Keratinocyte (primary cell): ENCODE results near the gene PLK4. TPM values are rescaled to one million over a fixed set of nuclear protein-coding genes. Genes with fewer than 3 reads are reported as not detected.

Experiments used
- DNase-seq: peaks from one replicate; pipeline ENCODE4 v3.0.0-alpha.2; 2011; ENCODE audit warnings: low read depth, missing footprints, low spot score
- FAIRE-seq: peaks from 2 replicates; lab custom pipeline; 2011; peaks lifted over from hg19 to GRCh38; lab: Jason Lieb, UNC
- H2AFZ ChIP-seq: 2 replicates; pipeline ENCODE4 v1.6.0; 2012; ENCODE audit warnings: low read length, control low read depth, inconsistent platforms; ENCODE audit not compliant: control insufficient read depth
- H3K27ac ChIP-seq: 2 replicates; pipeline ENCODE4 v1.5.1; 2011; ENCODE audit warnings: low read length; ENCODE audit not compliant: control insufficient read depth, insufficient read depth
- H3K27me3 ChIP-seq: 3 replicates; pipeline ENCODE4 v1.6.0; 2011; ENCODE audit warnings: low read length; ENCODE audit not compliant: control insufficient read depth, insufficient read depth; ENCODE audit errors: extremely low read depth
- H3K36me3 ChIP-seq, 2 experiments: 2 replicates in 1 of 2; 3 replicates in 1 of 2; pipeline ENCODE4 v1.5.1; 2011; ENCODE audit warnings: low read length in 2 of 2, mild to moderate bottlenecking in 1 of 2; ENCODE audit not compliant: control insufficient read depth in 2 of 2, insufficient read depth in 2 of 2; ENCODE audit errors: extremely low read depth in 1 of 2
- H3K4me1 ChIP-seq: 3 replicates; pipeline ENCODE4 v1.5.1; 2011; ENCODE audit warnings: low read length; ENCODE audit not compliant: control insufficient read depth, insufficient read depth; ENCODE audit errors: extremely low read depth
- H3K4me2 ChIP-seq: 3 replicates; pipeline ENCODE4 v1.6.0; 2011; ENCODE audit warnings: low read depth, low read length; ENCODE audit not compliant: control insufficient read depth, insufficient read depth; ENCODE audit errors: extremely low read depth
- H3K4me3 ChIP-seq, 3 experiments: fragments of 200-600 bp in 1 of 3; sonication (generic) in 1 of 3; 2 replicates in 2 of 3; 3 replicates in 1 of 3; pipeline ENCODE4 v1.5.1; 2011 to 2016; ENCODE audit warnings: low read length in 3 of 3, mild to moderate bottlenecking in 3 of 3, control low read depth in 2 of 3, inconsistent platforms in 1 of 3, low read depth in 1 of 3, mixed read lengths in 1 of 3, mixed run types in 1 of 3, moderate library complexity in 1 of 3; ENCODE audit not compliant: control insufficient read depth in 2 of 3, insufficient read depth in 2 of 3; ENCODE audit errors: extremely low read depth in 1 of 3
- H3K79me2 ChIP-seq: 2 replicates; pipeline ENCODE4 v1.6.0; 2012; ENCODE audit warnings: low read length; ENCODE audit not compliant: control insufficient read depth, insufficient read depth
- H3K9ac ChIP-seq: 3 replicates; pipeline ENCODE4 v1.6.0; 2011; ENCODE audit warnings: low read length; ENCODE audit not compliant: control insufficient read depth, insufficient read depth; ENCODE audit errors: extremely low read depth
- H3K9me1 ChIP-seq: 3 replicates; pipeline ENCODE4 v1.6.0; 2011; ENCODE audit warnings: low read length; ENCODE audit not compliant: control insufficient read depth, insufficient read depth; ENCODE audit errors: extremely low read depth
- H3K9me3 ChIP-seq: 2 replicates; pipeline ENCODE4 v1.5.1; 2012; ENCODE audit warnings: low read depth, low read length; ENCODE audit not compliant: control insufficient read depth
- H4K20me1 ChIP-seq: 3 replicates; pipeline ENCODE4 v1.6.0; 2011; ENCODE audit warnings: low read length; ENCODE audit not compliant: control insufficient read depth, insufficient read depth; ENCODE audit errors: extremely low read depth
- EZH2 ChIP-seq: IDR thresholded peaks from one replicate; pipeline ENCODE4 v1.6.1; 2012; ENCODE audit warnings: inconsistent platforms, mild to moderate bottlenecking, low read length, moderate library complexity
- dilution Hi-C: fragments of 300-500 bp; cut with MboI; formaldehyde crosslinking; loops from one replicate; pipeline ENCODE4 v1.7.0; 2020; ENCODE audit warnings: low sequenced_read_pairs; ENCODE audit not compliant: extremely low pct_ligation_motif_present
- polyA minus RNA-seq, 3 experiments: library from RNA; depleted of rRNA, polyadenylated mRNA; stranded (reverse); fragments of >200 nt; gene quantifications; 1 replicate in 1 of 3; 2 replicates in 1 of 3; 3 replicates in 1 of 3; pipeline ENCODE4 v1.2.3, GENCODE V29; 2011
- polyA plus RNA-seq, 5 experiments: library from polyadenylated mRNA; depleted of rRNA in 3 of 5; stranded (reverse) in 3 of 5; stranded (forward) in 1 of 5; unstranded in 1 of 5; fragments of >200 nt; gene quantifications; 1 replicate in 1 of 5; 2 replicates in 3 of 5; 3 replicates in 1 of 5; pipeline versions ENCODE4 v1.2.1 to v1.2.3, GENCODE V29; 2011 to 2012; ENCODE audit warnings: missing spikeins in 2 of 5, low read depth in 1 of 5, low replicate concordance in 1 of 5
- TF ChIP-seq, protein P1 (sequence below), 3 experiments: IDR thresholded peaks in 1 of 3; conservative IDR thresholded peaks in 1 of 3; optimal IDR thresholded peaks in 1 of 3; 2 replicates in 2 of 3; 3 replicates in 1 of 3; pipeline versions ENCODE3 to v1.5.1; 2011; ENCODE audit warnings: low read length in 3 of 3, mild to moderate bottlenecking in 3 of 3, moderate library complexity in 2 of 3, control low read depth in 1 of 3, inconsistent platforms in 1 of 3; ENCODE audit not compliant: insufficient read depth in 2 of 3; ENCODE audit errors: extremely low read depth in 1 of 3

Gene PLK4
- 5.7 to 21.4 TPM (median 9.9 TPM) in 3 replicates for polyA plus RNA-seq
- polyA plus RNA-seq (2011; ENCODE audit: low read depth): 0.75 TPM
- polyA plus RNA-seq (2011; cell fraction: cytosol; rRNA removed): 3.2 and 6.5 TPM in 2 replicates
- 9.3 and 14.0 TPM in 2 replicates for polyA plus RNA-seq (2011; cell fraction: nucleus; rRNA removed)
- polyA plus RNA-seq (2012; ENCODE audit: low replicate concordance): 0.68 and 8.4 TPM in 2 replicates
- polyA minus RNA-seq: 0.92 to 10.3 TPM (median 3.7 TPM) in 3 replicates
- 6.7 TPM for polyA minus RNA-seq (2011; cell fraction: cytosol; rRNA and poly(A)+ RNA removed)
- polyA minus RNA-seq (2011; cell fraction: nucleus; rRNA and poly(A)+ RNA removed): 3.5 and 4.4 TPM in 2 replicates

GRCh38 chr4:127880763-127881562, at the start of gene PLK4:
Gene PLK4 (plus strand): TSS chr4:127880893. CDS start chr4:127881135, 242 bp downstream.
- Histone ChIP-seq H3K27me3 (no peaks in the 10 kb centered on the region), H3K9ac (peak within 1 kb of the TSS; percentile 94), H3K4me2 (peak within 1 kb of the TSS; percentile 88), H3K9me3 (no peaks in the 10 kb centered on the region), H3K4me1 (peaks cover 7% of the 10 kb centered on the region), H3K79me2 (peaks cover 23% of the 10 kb centered on the region), H4K20me1 (no peaks in the 10 kb centered on the region), H3K9me1 (no peaks in the 10 kb centered on the region), H2AFZ (peak within 1 kb of the TSS; percentile 98), H3K4me3 (peak within 1 kb of the TSS; percentile 82 to 93 (median 91)), H3K36me3 (peaks cover 0 to 6% of the 10 kb centered on the region in 2 experiments), H3K27ac (peak within 1 kb of the TSS; percentile 94)
- dilution Hi-C loops: no loop called here
- DNase-seq (peak; percentile 49), FAIRE-seq (peak; percentile 66)
- TF ChIP-seq, protein P1, sequence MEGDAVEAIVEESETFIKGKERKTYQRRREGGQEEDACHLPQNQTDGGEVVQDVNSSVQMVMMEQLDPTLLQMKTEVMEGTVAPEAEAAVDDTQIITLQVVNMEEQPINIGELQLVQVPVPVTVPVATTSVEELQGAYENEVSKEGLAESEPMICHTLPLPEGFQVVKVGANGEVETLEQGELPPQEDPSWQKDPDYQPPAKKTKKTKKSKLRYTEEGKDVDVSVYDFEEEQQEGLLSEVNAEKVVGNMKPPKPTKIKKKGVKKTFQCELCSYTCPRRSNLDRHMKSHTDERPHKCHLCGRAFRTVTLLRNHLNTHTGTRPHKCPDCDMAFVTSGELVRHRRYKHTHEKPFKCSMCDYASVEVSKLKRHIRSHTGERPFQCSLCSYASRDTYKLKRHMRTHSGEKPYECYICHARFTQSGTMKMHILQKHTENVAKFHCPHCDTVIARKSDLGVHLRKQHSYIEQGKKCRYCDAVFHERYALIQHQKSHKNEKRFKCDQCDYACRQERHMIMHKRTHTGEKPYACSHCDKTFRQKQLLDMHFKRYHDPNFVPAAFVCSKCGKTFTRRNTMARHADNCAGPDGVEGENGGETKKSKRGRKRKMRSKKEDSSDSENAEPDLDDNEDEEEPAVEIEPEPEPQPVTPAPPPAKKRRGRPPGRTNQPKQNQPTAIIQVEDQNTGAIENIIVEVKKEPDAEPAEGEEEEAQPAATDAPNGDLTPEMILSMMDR (optimal IDR thresholded peaks at IDR 0.05 in 1 of 3, IDR thresholded peaks at IDR 0.05 in 1 of 3, conservative IDR thresholded peaks at IDR 0.05 in 1 of 3; ENCODE audit: extremely low read depth in 1 of 3, insufficient read depth in 2 of 3, low read length in 3 of 3): no peak
- TF ChIP-seq EZH2: no peak

DNA sequence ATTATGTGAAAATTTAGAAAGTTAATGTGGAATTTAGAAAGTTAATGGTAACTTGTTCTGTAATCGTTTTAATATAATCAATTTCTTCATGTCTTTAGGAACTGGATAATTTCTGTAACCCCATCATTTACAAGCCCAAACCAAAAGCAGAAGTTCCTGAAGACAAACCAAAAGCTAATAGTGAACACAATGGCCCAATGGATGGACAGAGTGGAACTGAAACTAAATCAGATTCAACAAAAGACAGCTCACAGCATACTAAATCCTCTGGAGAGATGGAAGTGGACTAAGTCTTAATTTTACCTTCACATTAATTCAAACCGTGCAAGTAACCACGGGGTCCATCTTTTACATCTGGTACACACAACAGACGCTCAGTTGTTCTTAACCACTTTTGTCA, 48.1 kb upstream of the PLK4 start:
- no peak for DNase-seq
- TF ChIP-seq, protein P1 (optimal IDR thresholded peaks at IDR 0.05 in 1 of 3, IDR thresholded peaks at IDR 0.05 in 1 of 3, conservative IDR thresholded peaks at IDR 0.05 in 1 of 3; ENCODE audit: extremely low read depth in 1 of 3, insufficient read depth in 2 of 3, low read length in 3 of 3): no peak
- no peak for TF ChIP-seq EZH2
- H3K9me3 ChIP-seq: no peaks in the 10 kb centered on the region
- dilution Hi-C loops: no loop called here
- no peak overlapping the region for H3K9ac ChIP-seq
- no peaks in the 10 kb centered on the region for H3K4me1 ChIP-seq
- H2AFZ ChIP-seq: no peak overlapping the region
- no peak overlapping the region for H3K4me2 ChIP-seq
- no peaks in the 10 kb centered on the region for H3K36me3 ChIP-seq
- H3K27me3 ChIP-seq: no peaks in the 10 kb centered on the region
- H3K27ac ChIP-seq: no peak overlapping the region
- no peak overlapping the region for H3K4me3 ChIP-seq
- H4K20me1 ChIP-seq: no peaks in the 10 kb centered on the region
- no peaks in the 10 kb centered on the region for H3K79me2 ChIP-seq
- FAIRE-seq: no peak
- no peaks in the 10 kb centered on the region for H3K9me1 ChIP-seq
